ENCODE results near the gene IL4R.
A peak's percentile ranks its signal among the peaks of the same experiment; 100 is the strongest.
"Not testable (repeated sequence)": the region's sequence is repeated elsewhere in the genome, so short reads cannot be mapped to it uniquely, and the experiment has no call there.

IL4R gene

DNA sequence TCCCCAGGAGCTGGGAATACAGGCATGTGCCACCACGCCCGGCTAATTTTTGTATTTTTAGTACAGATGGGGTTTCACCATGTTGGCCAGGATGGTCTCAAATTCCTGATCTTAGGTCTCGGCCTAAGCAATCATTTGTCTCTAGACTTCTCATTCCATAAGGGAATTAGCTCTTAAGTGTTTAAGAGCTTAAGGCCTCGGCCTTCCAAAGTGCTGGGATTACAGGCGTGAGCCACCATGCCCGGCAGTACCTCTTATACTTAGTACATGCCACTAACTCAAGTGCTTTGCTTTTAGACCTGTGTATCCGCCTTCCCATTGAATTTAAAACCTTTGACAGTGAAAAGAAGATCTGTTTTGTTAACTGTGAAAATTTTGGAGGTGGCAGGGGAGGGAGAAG is 71.6 kb downstream of the IL4R start:
- no peak for DNase-seq

DNA sequence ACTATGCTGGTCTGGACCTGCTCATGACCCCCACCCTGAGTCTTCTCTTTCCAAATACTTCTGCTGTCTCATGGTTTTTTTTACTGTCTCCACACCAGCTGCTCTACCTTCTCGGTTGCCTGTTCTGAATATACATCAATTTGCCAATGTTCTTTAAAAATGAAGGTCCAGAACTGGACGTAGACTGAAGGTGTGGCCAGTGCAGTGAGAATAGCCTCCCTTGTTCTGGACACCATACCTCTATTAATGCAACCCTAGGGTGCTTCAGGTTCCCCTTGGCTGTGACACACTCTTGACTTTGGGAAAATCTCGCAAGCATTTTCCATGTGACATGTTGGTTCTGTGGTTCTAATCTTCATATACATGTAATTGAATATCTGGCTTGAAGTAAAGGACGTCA is 72.9 kb downstream of the IL4R start:
- DNase-seq: no peak

DNA sequence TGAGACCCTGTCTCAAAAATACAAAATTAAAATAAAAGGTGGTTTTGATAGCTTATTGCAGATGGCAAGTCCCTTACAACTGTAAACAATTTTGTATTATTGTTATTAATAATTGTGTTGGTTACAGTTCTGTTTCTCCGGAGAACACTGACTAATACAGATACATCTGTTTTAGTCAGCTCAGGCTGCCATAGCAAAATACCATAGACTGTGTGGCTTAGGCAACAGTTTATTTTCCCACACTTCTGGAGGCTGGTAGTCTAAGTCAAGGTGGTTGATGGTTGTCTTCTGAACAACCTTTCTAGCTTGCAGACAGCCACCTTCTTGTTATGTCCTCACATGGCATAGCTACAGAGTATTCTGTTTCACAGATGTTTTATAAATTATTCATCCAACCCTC is 74.0 kb downstream of the IL4R start:
- no peak for DNase-seq

DNA sequence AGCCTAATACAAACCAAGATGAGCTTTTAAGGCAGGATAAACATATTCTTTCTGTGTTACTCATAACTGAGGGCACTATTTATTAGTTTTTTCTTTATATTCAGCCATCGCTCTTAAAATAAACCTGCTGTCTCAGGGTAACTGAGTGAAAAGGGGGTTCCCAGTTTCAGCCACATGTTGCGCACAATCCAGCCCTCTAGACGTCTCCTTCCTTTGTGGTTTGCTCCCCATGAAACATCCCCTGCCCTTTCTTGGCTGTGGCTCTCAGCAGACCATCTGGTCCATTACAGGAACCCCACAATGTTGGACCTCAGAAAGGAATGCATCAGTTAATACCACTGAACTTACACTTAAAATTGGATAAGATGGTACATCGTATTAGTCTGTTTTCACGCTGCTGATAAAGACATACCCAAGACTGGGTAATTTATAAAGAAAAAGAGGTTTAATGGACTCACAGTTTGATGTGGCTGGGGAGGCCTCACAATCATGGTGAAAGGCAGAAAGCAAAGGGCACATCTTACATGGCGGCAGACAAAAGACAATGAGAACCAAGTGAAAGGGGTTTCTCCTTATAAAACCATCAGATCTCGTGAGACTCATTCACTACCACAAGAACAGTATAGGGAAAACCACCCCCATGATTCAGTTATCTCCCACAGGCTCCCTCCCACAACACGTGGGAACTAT is 75.6 kb downstream of the IL4R start:
- no peak for DNase-seq

DNA sequence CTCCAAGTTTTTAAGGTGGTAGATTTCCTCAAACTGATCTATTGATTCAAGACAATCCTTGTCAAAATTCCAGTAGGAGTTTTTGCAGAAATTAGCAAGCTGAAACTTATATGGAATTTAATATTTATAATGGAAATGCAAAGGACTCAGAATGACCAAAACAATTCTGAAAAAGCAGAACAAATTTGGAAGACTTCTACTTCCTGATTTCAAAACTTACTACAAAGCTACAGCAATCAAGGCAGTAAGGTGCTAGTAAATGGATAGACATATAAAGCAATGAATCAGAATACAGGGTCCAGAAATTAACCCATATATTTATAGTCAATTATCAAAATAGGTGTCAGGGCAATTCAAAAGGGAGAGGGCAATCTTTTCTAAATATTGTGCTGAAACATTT is 76.4 kb downstream of the IL4R start:
- no peak for DNase-seq

DNA sequence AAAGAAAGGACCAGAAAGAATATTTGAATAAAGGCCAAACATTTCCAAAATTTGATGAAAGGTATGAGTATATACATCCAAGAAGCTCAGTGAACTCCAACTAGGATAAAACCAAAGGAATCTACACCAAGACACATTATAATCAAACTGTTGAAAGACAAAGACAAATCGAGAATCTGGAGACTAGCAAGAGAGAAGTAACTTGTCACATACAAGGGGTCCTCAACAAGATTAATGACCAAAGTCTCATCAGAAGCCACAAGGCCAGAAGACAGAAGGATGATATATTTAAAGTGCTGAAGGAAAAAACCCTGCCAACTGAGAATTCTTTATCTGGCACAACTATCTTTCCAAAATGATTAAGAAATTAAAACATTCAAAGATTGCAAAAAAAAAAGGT is 78.9 kb downstream of the IL4R start:
- DNase-seq: no peak

DNA sequence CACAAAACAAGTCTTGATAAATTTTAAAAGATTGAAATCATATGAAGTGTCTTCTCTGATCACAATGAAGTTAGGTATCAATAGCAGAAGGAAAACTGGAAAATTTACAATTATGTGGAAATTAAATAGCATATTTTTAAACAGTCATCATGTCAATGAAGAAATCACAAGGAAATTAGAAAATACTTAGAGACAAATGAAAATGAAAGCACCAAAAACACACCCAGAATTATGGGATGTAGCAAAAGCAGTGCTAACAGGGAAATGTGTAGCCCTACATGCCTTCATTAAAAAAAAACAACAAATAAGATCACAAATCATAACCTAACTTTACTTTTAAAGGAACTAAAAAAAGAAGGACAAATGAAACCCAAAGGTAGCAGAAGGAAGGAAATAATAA is 80.7 kb downstream of the IL4R start:
- DNase-seq: no peak

DNA sequence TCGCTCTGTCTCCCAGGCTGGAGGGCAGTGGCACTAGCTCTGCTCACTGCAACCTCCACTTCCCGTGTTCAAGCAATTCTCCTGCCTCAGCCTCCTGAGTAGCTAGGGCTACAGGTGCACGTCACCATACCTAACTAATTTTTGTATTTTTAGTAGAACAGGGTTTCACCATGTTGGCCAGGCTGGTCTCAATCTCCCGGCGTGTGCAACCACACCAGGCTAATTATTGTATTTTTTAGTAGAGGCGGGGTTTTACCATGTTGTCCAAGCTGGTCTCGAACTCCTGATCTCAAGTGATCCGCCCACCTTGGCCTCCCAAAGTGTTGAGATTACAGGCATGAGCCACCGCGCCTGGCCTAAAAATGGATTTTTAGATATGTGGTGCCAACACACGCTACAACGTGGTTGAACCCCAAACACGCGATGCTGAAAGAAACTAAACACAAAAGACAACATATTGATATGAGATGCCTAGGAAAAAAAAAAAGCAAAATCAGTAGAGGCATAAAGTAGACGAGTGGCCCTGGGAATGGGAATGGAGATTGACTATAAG is 84.6 kb downstream of the IL4R start:
- DNase-seq: not testable (repeated sequence)

DNA sequence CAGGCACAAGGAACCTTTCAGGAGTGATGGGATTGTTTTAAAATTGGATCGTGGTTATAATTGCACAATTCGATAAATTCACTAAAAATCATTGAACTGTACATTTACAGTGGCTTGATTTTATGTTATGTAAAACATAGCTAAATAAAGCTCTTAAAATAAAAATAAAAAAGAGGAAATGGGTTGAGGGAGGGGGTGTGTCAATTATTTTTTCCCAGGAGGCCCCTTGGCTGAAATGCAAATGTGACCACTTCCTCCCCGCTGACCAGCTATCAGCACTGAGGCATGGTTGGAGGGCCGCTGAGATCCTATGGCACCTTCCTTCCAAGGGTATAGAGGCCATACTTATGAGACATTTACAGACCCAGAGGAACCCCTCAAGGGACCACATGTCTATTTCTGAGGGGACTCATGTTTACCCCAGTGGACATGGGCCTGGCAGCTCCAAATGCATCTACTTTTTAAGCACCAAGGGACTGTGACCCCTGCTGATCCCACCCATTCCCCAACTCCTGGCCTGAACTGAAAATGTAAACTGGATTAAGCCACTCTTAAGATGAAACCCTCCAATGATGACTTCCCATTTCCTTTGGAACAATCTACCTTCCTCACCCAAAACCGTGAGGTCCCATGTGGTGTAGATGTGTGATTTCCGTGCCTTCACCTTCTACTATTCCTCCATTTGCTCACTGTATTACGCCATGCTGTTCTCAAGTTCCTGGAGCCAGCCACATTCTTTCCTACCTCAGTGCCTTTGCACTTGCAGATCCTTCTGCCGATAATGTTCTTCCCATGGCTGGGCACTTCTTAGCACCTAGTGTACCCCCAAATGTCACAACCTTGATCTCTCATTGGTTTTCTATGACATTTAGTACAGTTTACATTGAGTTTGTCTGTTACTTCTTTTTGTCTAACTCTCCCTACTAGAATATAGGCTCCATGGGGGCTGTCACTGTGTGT is 85.4 kb downstream of the IL4R start:
- no peak for DNase-seq

DNA sequence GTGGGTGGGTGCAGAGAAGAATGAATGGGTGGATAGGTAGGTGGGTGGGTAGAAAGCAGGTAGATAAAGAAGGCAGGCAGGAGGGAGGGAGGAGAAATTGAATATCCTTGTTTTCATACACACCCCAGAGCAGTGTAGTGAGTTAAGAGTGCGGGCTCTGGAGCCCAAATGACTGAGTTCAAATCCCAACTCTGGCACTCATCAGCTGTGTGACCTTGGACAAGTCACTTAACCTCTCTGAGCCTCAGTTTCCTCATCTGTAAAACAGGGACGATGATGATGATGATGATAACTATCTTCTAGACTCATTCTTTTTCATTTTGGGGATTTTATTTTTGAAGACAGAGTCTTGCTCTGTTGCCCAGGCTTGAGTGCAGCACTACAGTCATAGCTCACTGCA is 86.2 kb downstream of the IL4R start:
- DNase-seq: no peak

DNA sequence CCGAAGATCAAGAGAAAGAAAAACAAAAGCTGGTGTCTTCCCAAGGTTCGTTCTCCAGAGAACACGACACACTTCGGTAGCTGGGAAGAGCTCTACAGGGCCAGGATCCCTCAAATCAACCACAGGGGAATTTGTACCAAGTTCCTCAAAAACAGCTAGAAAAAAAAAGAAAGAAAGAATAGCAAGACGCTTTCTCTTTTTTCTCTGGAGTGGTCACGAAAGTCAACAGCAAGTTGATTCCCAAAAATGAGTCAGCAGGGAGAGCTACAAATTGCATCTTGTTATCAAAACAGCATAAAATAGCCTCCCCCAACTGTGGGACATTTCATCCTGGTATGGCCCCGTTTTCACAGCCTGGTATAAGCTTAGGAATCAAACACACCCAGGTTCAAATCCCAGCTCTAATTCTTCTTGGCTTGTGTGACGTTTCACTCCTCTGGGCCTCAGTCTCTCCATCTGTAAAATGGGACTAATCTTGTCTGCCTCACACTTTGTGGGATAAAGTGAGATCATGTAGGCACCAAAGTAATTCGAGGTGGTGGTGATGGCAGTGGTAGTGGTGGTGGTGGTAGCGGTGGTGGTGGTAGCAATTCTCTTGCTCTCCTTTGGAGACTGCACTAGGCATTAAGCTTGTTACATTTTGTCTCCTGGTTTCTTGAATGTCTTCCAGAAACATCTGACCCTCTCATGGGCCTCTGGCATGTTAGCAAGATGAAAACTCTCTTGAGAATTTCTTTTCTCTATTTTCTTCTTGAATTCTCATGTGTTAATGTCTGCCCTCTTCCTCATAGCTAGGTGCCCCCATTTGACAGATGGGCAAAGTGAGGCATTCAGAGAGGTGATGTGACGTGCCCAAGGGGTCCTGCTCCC is 87.2 kb downstream of the IL4R start:
- no peak for DNase-seq

DNA sequence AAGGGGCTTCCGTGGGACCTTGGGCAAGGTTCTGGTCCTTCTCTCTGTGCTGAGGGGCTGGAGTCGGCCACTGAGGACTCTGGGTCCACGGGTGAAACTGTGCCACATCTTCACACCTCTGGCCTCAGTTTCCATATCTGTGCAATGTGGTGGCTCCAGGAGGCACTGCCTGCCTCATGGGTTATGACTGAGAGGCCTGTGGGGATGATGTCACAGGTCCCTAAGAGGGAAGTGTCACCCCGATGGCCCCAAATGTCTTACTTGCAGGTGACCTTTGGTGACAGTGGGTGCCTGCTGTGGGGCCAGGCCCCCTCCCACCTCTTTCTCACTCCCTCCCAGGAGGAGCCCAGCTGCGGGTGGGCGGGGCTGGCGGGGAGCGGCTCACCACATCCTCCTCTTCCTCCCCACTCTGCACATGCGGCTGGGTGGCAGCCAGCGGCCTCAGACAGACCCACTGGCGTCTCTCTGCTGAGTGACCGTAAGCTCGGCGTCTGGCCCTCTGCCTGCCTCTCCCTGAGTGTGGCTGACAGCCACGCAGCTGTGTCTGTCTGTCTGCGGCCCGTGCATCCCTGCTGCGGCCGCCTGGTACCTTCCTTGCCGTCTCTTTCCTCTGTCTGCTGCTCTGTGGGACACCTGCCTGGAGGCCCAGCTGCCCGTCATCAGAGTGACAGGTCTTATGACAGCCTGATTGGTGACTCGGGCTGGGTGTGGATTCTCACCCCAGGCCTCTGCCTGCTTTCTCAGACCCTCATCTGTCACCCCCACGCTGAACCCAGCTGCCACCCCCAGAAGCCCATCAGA is 88.2 kb downstream of the IL4R start, which contains the start of gene IL21R:
Gene IL21R, plus strand, starts transcription at position 407 of the 801 bp plus-strand sequence. CDS start 27,898 bp downstream, outside the sequence.
- peak; percentile 85 for DNase-seq

DNA sequence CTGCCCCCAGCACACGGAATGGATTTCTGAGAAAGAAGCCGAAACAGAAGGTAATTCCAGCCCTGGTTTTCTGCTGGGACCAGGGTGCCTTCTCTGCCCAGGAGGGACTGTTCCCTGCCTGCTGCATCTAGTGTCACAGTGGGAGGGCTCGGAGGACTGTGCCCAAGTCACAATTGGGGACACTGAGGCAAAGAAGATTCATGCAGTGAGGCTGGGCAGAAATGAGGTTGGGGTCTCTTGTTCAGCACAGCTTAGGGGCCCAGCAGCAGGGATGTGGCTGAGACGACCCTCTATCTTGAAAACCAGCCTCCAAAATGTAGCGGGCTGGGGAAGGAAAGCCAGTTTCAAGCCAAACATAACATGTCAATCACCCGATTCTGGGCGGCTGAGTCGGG is 88.8 kb downstream of the IL4R start:
- DNase-seq: no peak

DNA sequence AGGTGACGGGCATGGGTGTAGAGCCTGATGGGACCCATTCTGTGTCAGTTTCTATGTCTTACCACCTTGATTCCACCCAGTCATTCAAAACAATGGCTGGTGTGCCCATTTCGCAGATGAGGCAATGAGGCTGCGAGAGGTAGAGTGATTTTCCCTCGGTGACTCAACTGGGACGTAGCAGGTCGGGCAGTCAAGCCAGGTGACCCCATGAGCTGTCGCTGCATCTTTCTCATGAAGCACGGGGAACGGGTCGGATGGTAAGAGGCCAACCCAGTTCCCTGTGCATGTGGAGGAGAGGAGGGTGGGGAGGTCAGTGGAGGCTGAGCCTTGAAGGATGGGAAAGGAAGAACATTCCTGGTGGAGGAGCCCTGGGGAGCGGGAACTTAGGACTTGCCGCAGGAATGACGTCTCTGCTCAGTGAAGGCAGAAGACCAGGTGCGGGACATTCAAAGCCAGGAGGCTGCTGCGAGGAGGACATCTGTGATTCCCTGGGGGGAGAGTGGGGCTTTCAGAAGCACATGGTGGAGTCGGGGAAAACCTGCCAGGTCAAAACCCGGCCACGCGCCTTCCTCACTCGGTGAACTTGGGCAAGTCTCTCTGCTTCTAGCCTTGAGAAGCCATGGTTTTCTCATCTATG is 89.3 kb downstream of the IL4R start:
- DNase-seq: no peak

DNA sequence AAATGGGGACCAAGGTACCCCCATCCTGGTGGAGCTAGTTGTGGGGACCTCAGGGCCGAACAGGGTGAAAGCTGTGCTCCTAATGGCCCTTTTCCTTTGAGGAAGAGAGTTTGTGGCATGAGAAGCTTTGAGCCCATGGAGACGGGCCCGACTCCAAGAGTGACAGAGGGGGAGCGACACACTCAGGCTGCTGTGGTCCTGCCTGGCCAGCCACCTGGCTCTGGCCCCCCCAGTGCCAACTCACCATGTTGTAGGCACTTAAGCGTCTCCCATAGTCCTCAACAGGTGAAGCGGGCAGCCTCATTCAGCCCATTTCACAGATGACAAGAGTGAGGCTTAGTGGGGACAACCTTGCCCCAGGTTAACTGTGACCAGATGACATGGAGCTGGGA is 89.8 kb downstream of the IL4R start:
- DNase-seq: no peak

DNA sequence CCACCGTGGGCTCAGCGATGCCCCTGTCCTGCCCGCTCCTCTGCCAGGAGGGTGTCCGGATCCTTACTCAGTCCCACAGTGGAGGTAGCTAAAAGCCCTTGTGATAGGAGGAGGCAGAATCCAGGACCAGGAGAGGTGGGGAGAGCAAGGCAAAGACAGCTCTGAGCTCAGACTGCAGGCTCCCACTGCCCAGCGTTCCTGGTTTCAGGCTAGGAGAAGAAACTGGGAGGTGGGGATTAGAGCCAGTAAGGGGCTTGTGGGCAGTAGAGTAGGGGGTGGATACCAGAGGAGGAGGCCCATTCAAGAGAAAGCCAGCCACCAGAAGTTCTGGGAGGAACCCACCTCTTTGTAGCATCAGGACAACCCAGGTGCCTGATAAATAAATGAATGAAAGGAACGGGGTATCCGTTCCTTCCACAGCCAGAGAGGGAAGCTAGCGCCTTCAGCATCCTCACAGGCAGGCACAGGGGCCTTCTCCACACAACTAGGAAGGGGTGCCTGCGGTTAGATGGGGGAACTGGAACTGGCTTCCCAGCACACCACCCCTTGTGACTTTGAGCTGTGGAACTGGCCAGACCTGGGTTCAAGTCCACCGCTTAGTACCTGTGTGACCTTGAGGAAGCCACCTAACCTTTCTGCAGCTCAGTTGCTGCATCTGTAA is 90.5 kb downstream of the IL4R start:
- DNase-seq: no peak

DNA sequence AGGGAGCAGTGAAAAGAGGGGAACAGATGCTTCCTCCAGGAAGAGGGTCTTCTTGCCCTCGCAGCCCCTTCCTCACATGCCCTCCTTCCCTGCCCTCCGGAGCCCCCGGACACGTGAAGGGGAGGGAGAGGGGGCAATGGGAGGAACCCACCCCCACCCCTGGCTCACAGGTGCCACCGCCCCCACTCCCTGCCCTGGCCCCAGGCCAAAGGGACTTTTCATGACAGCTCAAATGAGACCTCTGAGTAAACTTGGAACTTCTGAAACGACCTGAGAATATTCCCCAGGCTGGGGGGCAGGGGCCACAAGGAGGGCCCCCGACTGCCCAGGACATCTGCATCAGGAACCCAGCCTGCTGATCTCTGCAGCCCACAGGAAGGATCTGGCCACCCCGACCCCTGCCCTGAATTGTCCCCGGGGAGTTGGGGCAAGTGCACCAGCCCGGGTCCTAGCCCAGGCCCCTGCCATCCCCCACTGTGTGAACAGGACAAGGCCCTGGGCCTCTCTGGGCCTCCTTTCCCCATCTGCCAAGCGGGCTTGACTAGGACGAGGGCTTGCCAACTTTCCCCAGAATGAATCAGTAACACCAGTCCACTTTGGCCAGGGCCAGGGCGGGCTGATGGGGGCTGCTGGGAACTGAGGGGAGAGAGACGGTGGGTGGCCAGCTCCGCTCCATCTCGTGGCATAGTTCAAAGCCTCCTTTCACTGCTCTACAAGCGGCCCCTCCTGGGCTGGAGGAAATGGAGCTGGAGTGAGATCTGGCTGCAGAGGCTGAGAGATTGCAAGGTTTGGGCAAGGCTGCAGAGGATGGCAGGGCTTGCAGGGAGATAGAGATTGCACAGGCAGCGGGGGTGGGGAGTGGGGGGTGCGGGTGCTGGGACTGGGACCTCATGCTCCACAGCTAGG is 92.0 kb downstream of the IL4R start:
- DNase-seq: no peak

DNA sequence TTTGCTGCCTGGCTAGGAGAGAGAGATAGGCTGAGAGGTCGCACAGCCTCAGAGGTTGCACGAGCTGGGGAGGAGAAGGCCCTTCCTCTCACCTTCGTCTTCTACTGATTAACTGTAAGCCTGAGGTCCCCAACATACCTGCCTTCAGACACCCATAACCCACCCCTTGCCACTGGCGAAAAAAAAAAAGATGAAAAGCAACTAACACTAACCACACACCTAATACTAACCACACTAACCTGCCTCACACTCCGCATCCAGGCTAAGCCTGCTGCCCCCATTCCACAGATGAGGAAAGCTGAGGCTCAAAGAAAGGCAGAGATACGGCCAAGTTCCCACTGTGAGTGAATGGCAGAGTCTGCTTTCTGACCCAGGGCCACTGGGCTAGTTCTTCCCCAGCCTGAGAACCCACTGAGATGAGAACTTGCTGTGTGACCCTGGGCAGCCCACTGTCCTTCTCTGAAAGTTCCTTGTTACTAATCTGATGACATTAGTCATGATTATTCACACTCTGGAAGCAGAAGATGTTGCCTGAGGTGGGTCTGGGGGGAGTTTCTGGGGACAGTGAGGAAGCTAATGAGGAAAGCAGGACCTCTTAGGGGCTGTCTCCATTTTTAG is 92.8 kb downstream of the IL4R start:
- DNase-seq: no peak

DNA sequence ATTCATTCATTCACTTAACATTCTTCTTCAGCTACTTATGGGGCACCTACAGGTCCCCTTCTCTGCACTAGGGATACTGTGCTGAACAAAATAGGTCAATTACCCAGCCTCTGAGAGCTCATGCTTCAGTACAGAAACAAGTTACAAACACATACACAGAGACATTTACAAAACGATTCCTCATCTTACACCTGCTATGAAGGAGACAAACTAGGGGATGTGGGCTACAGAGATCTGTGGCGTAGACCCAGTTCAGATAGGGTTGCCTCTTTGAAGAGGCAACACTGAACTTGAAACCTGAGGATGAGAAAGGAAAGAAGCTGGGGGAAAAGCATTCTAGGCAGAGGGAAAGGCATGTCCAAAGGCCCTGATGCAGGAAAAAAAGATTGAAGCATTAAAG is 93.4 kb downstream of the IL4R start:
- DNase-seq: no peak
